Gastroesophageal sphincter (tissue), 4 donors: ENCODE measurements around the gene SEMA4G. TPM values are rescaled to one million over a fixed set of nuclear protein-coding genes. Genes with fewer than 3 reads are reported as not detected.

ENCODE experiments used
- ATAC-seq: fragments of 150-250 bp; one replicate; pipeline ENCODE4 v1.9.1; 2016; ENCODE audit warnings: mild to moderate bottlenecking, moderate library complexity
- H3K27ac ChIP-seq, 4 donors: fragments of 200-600 bp; sonication (generic) in 3 of 4; 1 replicate in 3 of 4; 2 replicates in 1 of 4; pipeline ENCODE4 v1.5.1; 2016 to 2019
- H3K27me3 ChIP-seq: fragments of 200-600 bp; sonication (generic); one replicate; pipeline ENCODE4 v1.5.1; 2019
- H3K36me3 ChIP-seq, 2 donors: fragments of 200-600 bp; sonication (generic); one replicate each; pipeline ENCODE4 v1.5.1; 2019; ENCODE audit warnings: control low read depth in 1 of 2
- H3K4me1 ChIP-seq, 3 donors: fragments of 200-600 bp; sonication (generic); 1 replicate in 2 of 3; 2 replicates in 1 of 3; pipeline ENCODE4 v1.5.1; 2016 to 2019; ENCODE audit warnings: control low read depth in 2 of 3
- H3K4me3 ChIP-seq, 2 donors: fragments of 200-600 bp; sonication (generic); one replicate each; pipeline ENCODE4 v1.5.1; 2019; ENCODE audit warnings: mild to moderate bottlenecking in 1 of 2, moderate library complexity in 1 of 2
- H3K9me3 ChIP-seq, 3 donors: fragments of 200-600 bp; sonication (generic); one replicate each; pipeline ENCODE4 v1.5.1; 2017 to 2019; ENCODE audit warnings: control low read depth in 2 of 3
- EP300 ChIP-seq: sonication (generic); formaldehyde crosslinking; IDR thresholded peaks from one replicate; pipeline ENCODE4 v1.6.1; 2017; ENCODE audit warnings: antibody characterized with exemption, mild to moderate bottlenecking
- POLR2A ChIP-seq, 2 donors: fragments of 450-650 bp; IDR thresholded peaks; one replicate each; pipeline ENCODE4 v1.6.1; 2017; ENCODE audit warnings: antibody characterized with exemption in 2 of 2, mild to moderate bottlenecking in 2 of 2, moderate library complexity in 1 of 2
- POLR2AphosphoS5 ChIP-seq: sonication (generic); formaldehyde crosslinking; IDR thresholded peaks from one replicate; pipeline ENCODE4 v1.6.1; 2017; ENCODE audit warnings: antibody characterized with exemption
- WGBS, 2 donors: methylation state at CpG; one replicate each; pipeline ENCODE4 v1.1.5; 2018; ENCODE audit warnings: low coverage in 1 of 2; 5-methylcytosine and 5-hydroxymethylcytosine counted together
- total RNA-seq, 4 donors: library from RNA; depleted of rRNA; stranded (reverse); fragments of >200 nt; gene quantifications; one replicate each; pipeline ENCODE4 v1.1.0, GENCODE V29; 2016
- TF ChIP-seq, protein P1 (sequence below), 4 experiments: fragments of 200-600 bp in 2 of 4; fragments of 450-650 bp in 2 of 4; sonication (generic) in 1 of 4; IDR thresholded peaks; one replicate each; pipeline ENCODE4 v1.5.1; 2017 to 2019; ENCODE audit warnings: antibody characterized with exemption in 4 of 4, mild to moderate bottlenecking in 2 of 4, moderate library complexity in 2 of 4

Gene SEMA4G
- total RNA-seq, 4 donors from 2014 or later, result 1.9 to 2.7 (median 2.1) TPM

DNA sequence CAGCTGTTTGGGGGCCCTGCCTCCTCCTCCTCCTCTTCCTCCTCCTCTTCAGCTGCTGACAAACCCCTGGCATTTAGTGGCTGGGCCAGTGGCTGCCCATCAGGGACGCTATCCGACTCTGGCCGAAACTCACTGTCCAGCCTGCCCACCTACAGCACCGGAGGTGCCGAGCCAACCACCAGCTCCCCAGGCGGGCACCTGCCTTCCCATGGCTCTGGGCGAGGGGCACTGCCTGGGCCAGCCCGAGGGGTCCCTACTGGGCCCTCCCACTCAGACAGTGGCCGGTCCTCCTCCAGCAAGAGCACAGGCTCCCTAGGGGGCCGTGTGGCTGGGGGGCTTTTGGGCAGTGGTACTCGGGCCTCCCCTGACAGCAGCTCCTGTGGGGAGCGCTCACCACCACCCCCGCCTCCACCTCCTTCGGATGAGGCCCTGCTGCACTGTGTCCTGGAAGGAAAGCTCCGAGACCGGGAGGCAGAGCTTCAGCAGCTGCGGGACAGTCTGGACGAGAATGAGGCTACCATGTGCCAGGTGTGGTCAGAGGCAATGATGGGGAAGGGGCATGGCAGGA is 34.4 kb downstream of the SEMA4G start:
- WGBS, 2 donors, result no CpG with 5 or more reads among the region's 18 CpGs
- H3K4me3 ChIP-seq, result no peak overlapping the region
- no peak for ATAC-seq
- peaks cover 0 to 52% of the 10 kb centered on the region in 2 donors for H3K36me3 ChIP-seq
- no peaks in the 10 kb centered on the region for H3K27me3 ChIP-seq
- H3K4me1 ChIP-seq, result peaks cover 2 to 88% (median 31%) of the 10 kb centered on the region in 3 donors
- TF ChIP-seq POLR2A (IDR thresholded peaks at IDR 0.05) (no peak), EP300 (no peak), POLR2AphosphoS5 (no peak)
- TF ChIP-seq, protein P1, sequence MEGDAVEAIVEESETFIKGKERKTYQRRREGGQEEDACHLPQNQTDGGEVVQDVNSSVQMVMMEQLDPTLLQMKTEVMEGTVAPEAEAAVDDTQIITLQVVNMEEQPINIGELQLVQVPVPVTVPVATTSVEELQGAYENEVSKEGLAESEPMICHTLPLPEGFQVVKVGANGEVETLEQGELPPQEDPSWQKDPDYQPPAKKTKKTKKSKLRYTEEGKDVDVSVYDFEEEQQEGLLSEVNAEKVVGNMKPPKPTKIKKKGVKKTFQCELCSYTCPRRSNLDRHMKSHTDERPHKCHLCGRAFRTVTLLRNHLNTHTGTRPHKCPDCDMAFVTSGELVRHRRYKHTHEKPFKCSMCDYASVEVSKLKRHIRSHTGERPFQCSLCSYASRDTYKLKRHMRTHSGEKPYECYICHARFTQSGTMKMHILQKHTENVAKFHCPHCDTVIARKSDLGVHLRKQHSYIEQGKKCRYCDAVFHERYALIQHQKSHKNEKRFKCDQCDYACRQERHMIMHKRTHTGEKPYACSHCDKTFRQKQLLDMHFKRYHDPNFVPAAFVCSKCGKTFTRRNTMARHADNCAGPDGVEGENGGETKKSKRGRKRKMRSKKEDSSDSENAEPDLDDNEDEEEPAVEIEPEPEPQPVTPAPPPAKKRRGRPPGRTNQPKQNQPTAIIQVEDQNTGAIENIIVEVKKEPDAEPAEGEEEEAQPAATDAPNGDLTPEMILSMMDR (IDR thresholded peaks at IDR 0.05), result no peak
- peak overlapping the region in 3 of 4 donors; percentile 96 to 99 (median 99) for H3K27ac ChIP-seq
- no peaks in the 10 kb centered on the region for H3K9me3 ChIP-seq

DNA sequence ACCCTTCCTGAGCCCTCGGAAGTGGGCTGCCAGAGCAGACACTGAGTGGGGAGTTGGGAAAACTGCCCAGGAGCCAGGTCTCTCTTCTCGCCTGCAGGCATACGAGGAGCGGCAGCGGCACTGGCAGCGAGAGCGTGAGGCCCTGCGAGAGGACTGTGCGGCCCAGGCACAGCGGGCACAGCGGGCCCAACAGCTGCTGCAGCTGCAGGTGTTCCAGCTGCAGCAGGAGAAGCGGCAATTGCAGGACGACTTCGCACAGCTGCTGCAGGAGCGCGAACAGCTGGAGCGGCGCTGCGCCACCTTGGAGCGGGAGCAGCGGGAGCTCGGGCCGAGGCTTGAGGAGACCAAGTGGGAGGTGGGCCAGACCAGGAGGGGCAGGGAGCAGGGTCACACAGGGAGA is 36.1 kb downstream of the SEMA4G start:
- Histone ChIP-seq H3K27ac (peak overlapping the region in 3 of 4 donors; percentile 17 to 69 (median 40)), H3K4me1 (peaks cover 2 to 86% (median 34%) of the 10 kb centered on the region in 3 donors), H3K36me3 (peaks cover 0 to 52% of the 10 kb centered on the region in 2 donors), H3K4me3 (no peak overlapping the region), H3K27me3 (no peaks in the 10 kb centered on the region), H3K9me3 (no peaks in the 10 kb centered on the region)
- no peak for ATAC-seq
- no CpG with 5 or more reads among the region's 23 CpGs for WGBS, 2 donors
- TF ChIP-seq, protein P1 (IDR thresholded peaks at IDR 0.05), result no peak
- no peak for TF ChIP-seq EP300
- no peak for TF ChIP-seq POLR2A (IDR thresholded peaks at IDR 0.05)
- no peak for TF ChIP-seq POLR2AphosphoS5

GRCh38 chr10:101005869-101006567 is 36.7 kb downstream of the SEMA4G start:
- no peak for ATAC-seq
- 70 to 92% methylated on average over 2 of the region's 4 CpGs for WGBS, 2 donors
- Histone ChIP-seq H3K36me3 (peaks cover 0 to 52% of the 10 kb centered on the region in 2 donors), H3K27me3 (no peaks in the 10 kb centered on the region), H3K27ac (peak overlapping the region in 3 of 4 donors; percentile 40 to 69 (median 65)), H3K4me1 (peaks cover 2 to 80% (median 29%) of the 10 kb centered on the region in 3 donors), H3K4me3 (no peak overlapping the region), H3K9me3 (no peaks in the 10 kb centered on the region)
- no peak for TF ChIP-seq EP300

- H3K27ac ChIP-seq, result peak overlapping the region in 3 of 4 donors; percentile 62 to 69 (median 65)
- H3K36me3 ChIP-seq, result peaks cover 0 to 52% of the 10 kb centered on the region in 2 donors
- no peaks in the 10 kb centered on the region for H3K9me3 ChIP-seq
- WGBS, 2 donors, result 90% methylated on average over 4 of the region's 33 CpGs; no CpG with 5 or more reads in 1 of the 2 donors
- H3K4me1 ChIP-seq, result peaks cover 2 to 78% (median 26%) of the 10 kb centered on the region in 3 donors
- no peak for ATAC-seq
- no peaks in the 10 kb centered on the region for H3K27me3 ChIP-seq
- H3K4me3 ChIP-seq, result no peak overlapping the region
- TF ChIP-seq POLR2AphosphoS5, result no peak
- TF ChIP-seq, protein P1 (IDR thresholded peaks at IDR 0.05), result no peak
- TF ChIP-seq POLR2A (IDR thresholded peaks at IDR 0.05), result no peak
- TF ChIP-seq EP300, result no peak
These were observed 37.3 kb downstream of the SEMA4G start for GRCh38 chr10:101006593-101007098.

GRCh38 chr10:101007099-101007711 is 37.9 kb downstream of the SEMA4G start:
- 0% methylated on average over 2 of the region's 11 CpGs; no CpG with 5 or more reads in 1 of the 2 donors for WGBS, 2 donors
- peak overlapping the region in 3 of 4 donors; percentile 62 to 69 (median 65) for H3K27ac ChIP-seq
- ATAC-seq, result no peak
- TF ChIP-seq POLR2AphosphoS5, result no peak
- TF ChIP-seq, protein P1 (IDR thresholded peaks at IDR 0.05), result no peak
- H3K9me3 ChIP-seq, result no peaks in the 10 kb centered on the region
- peaks cover 0 to 52% of the 10 kb centered on the region in 2 donors for H3K36me3 ChIP-seq
- H3K27me3 ChIP-seq, result no peaks in the 10 kb centered on the region
- peaks cover 0 to 78% (median 20%) of the 10 kb centered on the region in 3 donors for H3K4me1 ChIP-seq
- H3K4me3 ChIP-seq, result no peak overlapping the region
